ENCODE measurements around the gene BCL7B. TPM values are rescaled to one million over a fixed set of nuclear protein-coding genes. Genes with fewer than 3 reads are reported as not detected.

The BCL7B gene
- total and polyA plus RNA-seq, 2 donors (not counting 3 experiments of a cell fraction or from before 2014, with no cell fraction given), result 61.2 to 68.3 TPM

DNA sequence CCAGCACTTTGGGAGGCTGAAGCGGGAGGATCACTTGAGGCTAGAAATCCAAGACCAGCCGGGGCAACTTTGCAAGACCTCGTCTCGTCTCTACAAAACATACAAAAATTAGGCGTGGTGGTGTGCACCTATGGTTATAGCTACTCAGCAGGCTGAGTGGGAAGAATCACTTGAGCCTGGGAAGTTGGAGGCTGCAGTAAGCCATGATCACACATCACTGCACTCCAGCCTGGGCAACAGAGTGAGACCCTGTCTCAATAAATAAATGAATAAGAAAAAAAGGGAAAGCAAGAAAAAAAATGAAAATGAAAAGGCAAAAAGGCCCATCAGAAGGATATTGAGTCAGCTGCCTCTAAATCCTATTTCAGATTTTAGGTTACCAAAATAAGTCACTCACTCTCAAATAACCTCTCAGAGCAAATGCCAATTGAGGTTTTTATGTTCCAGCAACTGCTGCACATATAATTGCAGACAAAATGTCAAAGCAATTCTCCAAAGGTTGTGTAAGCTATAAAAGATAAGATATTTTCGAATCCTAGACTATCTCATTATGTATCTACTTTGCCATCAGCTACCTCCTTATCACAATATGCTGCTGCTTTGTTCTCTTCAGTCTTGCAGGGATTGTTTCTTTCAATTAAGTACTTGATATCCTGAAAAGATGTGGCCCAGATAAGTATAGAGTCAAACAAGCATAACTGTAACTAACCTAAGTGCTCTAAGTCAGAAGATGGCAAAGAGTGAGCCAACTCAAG lies 40.1 kb downstream of the BCL7B start:
- TF ChIP-seq POLR2AphosphoS5 (IDR thresholded peaks at IDR 0.05; ENCODE audit: insufficient read depth, low read depth, low read length), result no peak
- TF ChIP-seq CTCF (IDR thresholded peaks at IDR 0.05; ENCODE audit: extremely low read depth in 1 of 2, insufficient read depth in 1 of 2, low read depth in 1 of 2, low read length in 2 of 2), result no peak
- TF ChIP-seq, protein P1, sequence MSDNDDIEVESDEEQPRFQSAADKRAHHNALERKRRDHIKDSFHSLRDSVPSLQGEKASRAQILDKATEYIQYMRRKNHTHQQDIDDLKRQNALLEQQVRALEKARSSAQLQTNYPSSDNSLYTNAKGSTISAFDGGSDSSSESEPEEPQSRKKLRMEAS (IDR thresholded peaks at IDR 0.05; ENCODE audit: insufficient read depth, insufficient read length), result no peak
- TF ChIP-seq EZH2 (IDR thresholded peaks at IDR 0.05; ENCODE audit: borderline replicate concordance, low read depth, low read length, severe bottlenecking), result no peak
- TF ChIP-seq JUN (IDR thresholded peaks at IDR 0.05; ENCODE audit: borderline replicate concordance, insufficient read depth, insufficient read length, low read depth), result no peak
- TF ChIP-seq GATA2 (IDR thresholded peaks at IDR 0.05; ENCODE audit: insufficient read depth, insufficient read length, low read depth, low read length), result no peak
- no peak for TF ChIP-seq MYC (IDR thresholded peaks at IDR 0.05; ENCODE audit: low read depth, low read length)
- no peak for TF ChIP-seq POLR2A (IDR thresholded peaks at IDR 0.05; ENCODE audit: low read depth, low read length)
- TF ChIP-seq FOS (IDR thresholded peaks at IDR 0.05; ENCODE audit: borderline replicate concordance, insufficient read depth, low read length), result no peak
- FAIRE-seq, result peak; percentile 8
- no peak overlapping the region for H3K9ac ChIP-seq (replicated peaks; ENCODE audit: extremely low read depth, insufficient read depth, low read length)
- H3K9me3 ChIP-seq (replicated peaks; ENCODE audit: control insufficient read depth, insufficient read depth, low read length), result no peaks in the 10 kb centered on the region
- H4K20me1 ChIP-seq (replicated peaks; ENCODE audit: control insufficient read depth, extremely low read depth, insufficient read depth, low read length), result peaks cover 12% of the 10 kb centered on the region
- H3K36me3 ChIP-seq (ENCODE audit: control insufficient read depth in 2 of 2, extremely low read depth in 1 of 2, insufficient read depth in 2 of 2, low read length in 2 of 2), result peaks cover 0 to 6% of the 10 kb centered on the region in 2 experiments
- H3K4me1 ChIP-seq (ENCODE audit: control insufficient read depth, extremely low read depth, insufficient read depth, low read length), result peaks cover 22% of the 10 kb centered on the region
- no peak for DNase-seq (ENCODE audit: low read depth, low spot score)
- no peak overlapping the region for H3K27ac ChIP-seq (ENCODE audit: insufficient read depth, low read depth, low read length)
- peaks cover 92% of the 10 kb centered on the region for H3K79me2 ChIP-seq (ENCODE audit: control insufficient read depth, insufficient read depth, low read length)
- no peaks in the 10 kb centered on the region for H3K27me3 ChIP-seq (ENCODE audit: control insufficient read depth in 2 of 2, insufficient read depth in 2 of 2, low read length in 2 of 2)
- H3K9me1 ChIP-seq (replicated peaks; ENCODE audit: control insufficient read depth, extremely low read depth, insufficient read depth, low read length), result no peaks in the 10 kb centered on the region
- intact Hi-C loops (cut with micrococcal nuclease) (no loop called here), dilution Hi-C loops (cut with MboI; ENCODE audit: extremely low pct_ligation_motif_present, low sequenced_read_pairs) (no loop called here)
- ChIA-PET POLR2A (no interaction called here), CTCF (no interaction called here)
- no peak overlapping the region for H3K4me2 ChIP-seq (ENCODE audit: insufficient read depth, low read length)
- H2AFZ ChIP-seq (ENCODE audit: low read depth, low read length), result no peak overlapping the region
- no TSS peak for BruUV-seq (replicated peaks)
- no peak overlapping the region for H3K4me3 ChIP-seq (replicated peaks in 1 of 3; ENCODE audit: insufficient read depth in 1 of 3, low read depth in 1 of 3, low read length in 3 of 3)

Measured in endothelial cell of umbilical vein (primary cell).